Lung (tissue), 12 donors: ENCODE data around the gene FSD1L. TPM values are rescaled to one million over a fixed set of nuclear protein-coding genes. Genes with fewer than 3 reads are reported as not detected.

Source experiments
- ATAC-seq: fragments of 200-7000 bp; cut with Tn5 transposase; one replicate; pipeline ENCODE4 v1.9.1; 2020; ENCODE audit warnings: moderate number of reproducible peaks; ENCODE audit not compliant: insufficient read depth, low FRiP score
- DNase-seq, 3 donors: peaks; one replicate each; pipeline ENCODE4 v3.0.0-alpha.2; 2013 to 2017
- H3K27ac ChIP-seq, 2 donors: one replicate each; pipeline ENCODE4 v1.5.1; 2013; ENCODE audit warnings: mild to moderate bottlenecking in 2 of 2, moderate library complexity in 2 of 2, control low read depth in 1 of 2, inconsistent platforms in 1 of 2, low read depth in 1 of 2, low read length in 1 of 2
- H3K27me3 ChIP-seq, 3 donors: one replicate each; pipeline ENCODE4 v1.5.1; 2013; ENCODE audit warnings: low read length in 2 of 3; ENCODE audit not compliant: control insufficient read depth in 3 of 3, insufficient read depth in 3 of 3
- H3K36me3 ChIP-seq, 4 donors: one replicate each; pipeline ENCODE4 v1.5.1; 2013; ENCODE audit warnings: low read length in 4 of 4, mild to moderate bottlenecking in 1 of 4, moderate library complexity in 1 of 4; ENCODE audit not compliant: control insufficient read depth in 4 of 4, insufficient read depth in 4 of 4
- H3K4me1 ChIP-seq, 5 donors: one replicate each; pipeline ENCODE4 v1.5.1; 2013; ENCODE audit warnings: low read length in 5 of 5, mild to moderate bottlenecking in 2 of 5, moderate library complexity in 1 of 5; ENCODE audit not compliant: control insufficient read depth in 5 of 5, insufficient read depth in 5 of 5
- H3K4me3 ChIP-seq: one replicate; pipeline ENCODE4 v1.5.1; 2013; ENCODE audit warnings: mild to moderate bottlenecking, control low read depth, moderate library complexity
- H3K9ac ChIP-seq, 2 donors: one replicate each; pipeline ENCODE4 v1.5.1; 2013; ENCODE audit warnings: low read length in 2 of 2, control low read depth in 1 of 2; ENCODE audit not compliant: insufficient read depth in 1 of 2
- H3K9me3 ChIP-seq, 4 donors: one replicate each; pipeline ENCODE4 v1.5.1; 2013; ENCODE audit warnings: low read length in 3 of 4, mild to moderate bottlenecking in 1 of 4, moderate library complexity in 1 of 4; ENCODE audit not compliant: control insufficient read depth in 4 of 4, insufficient read depth in 3 of 4
- CTCF ChIP-seq: IDR thresholded peaks from 2 replicates; pipeline ENCODE4 v1.5.1; 2012; ENCODE audit warnings: mild to moderate bottlenecking; ENCODE audit errors: control extremely low read depth, extremely low read depth
- WGBS, 2 donors: extraction: QIAGEN DNeasy Blood & Tissue Kit; methylation state at CpG; one replicate each; pipeline ENCODE4 v1.1.7; 2013; 5-methylcytosine and 5-hydroxymethylcytosine counted together
- polyA plus RNA-seq, 2 donors: library from polyadenylated mRNA; stranded (reverse); fragments of 200-250 nt; gene quantifications; one replicate each; pipeline ENCODE4 v1.2.1, GENCODE V29; 2013
- total RNA-seq, 2 donors: library from RNA; depleted of rRNA in 1 of 2; stranded (reverse); fragments of >200 nt in 1 of 2; gene quantifications; one replicate each; pipeline ENCODE4 v1.2.1, GENCODE V29; 2014 to 2021
- donor health status: control.
- donor health status: control.
- donor health status: Bipolar disorder and iron deficiency.
- donor health status: healthy.
- donor health status: DM: yes; HTN: yes; CAD: no.

FSD1L gene
- total and polyA plus RNA-seq, 4 donors = 2.5 to 18.8 (median 5.7) TPM

- Histone ChIP-seq H3K4me1 (peaks cover 0 to 16% (median 6%) of the 10 kb centered on the region in 5 donors), H3K27ac (no peak overlapping the region), H3K4me3 (no peak overlapping the region), H3K9me3 (peaks cover 0 to 11% (median 3%) of the 10 kb centered on the region in 4 donors), H3K36me3 (no peaks in the 10 kb centered on the region), H3K27me3 (no peaks in the 10 kb centered on the region), H3K9ac (no peak overlapping the region)
- ATAC-seq (no peak), DNase-seq (no peak)
- TF ChIP-seq CTCF = no peak
- 85 to 97% methylated on average over 2 of the region's 2 CpGs for WGBS, 2 donors
Measured at GRCh38 chr9:105455836-105456475, 8.1 kb downstream of the FSD1L start.

GRCh38 chr9:105457560-105458294, 9.9 kb downstream of the FSD1L start:
- ATAC-seq = no peak
- H3K36me3 ChIP-seq = no peaks in the 10 kb centered on the region
- H3K27ac ChIP-seq = no peak overlapping the region
- H3K9me3 ChIP-seq = peaks cover 0 to 11% (median 3%) of the 10 kb centered on the region in 4 donors
- 89 to 95% methylated on average over 15 of the region's 15 CpGs for WGBS, 2 donors
- H3K27me3 ChIP-seq = no peaks in the 10 kb centered on the region
- TF ChIP-seq CTCF = no peak
- DNase-seq = no peak
- H3K4me1 ChIP-seq = peaks cover 0 to 16% (median 6%) of the 10 kb centered on the region in 5 donors
- no peak overlapping the region for H3K9ac ChIP-seq
- no peak overlapping the region for H3K4me3 ChIP-seq

GRCh38 chr9:105458404-105458803, 10.6 kb downstream of the FSD1L start:
- H3K9me3 ChIP-seq = peaks cover 0 to 11% (median 3%) of the 10 kb centered on the region in 4 donors
- TF ChIP-seq CTCF = no peak
- H3K27me3 ChIP-seq = no peaks in the 10 kb centered on the region
- H3K36me3 ChIP-seq = no peaks in the 10 kb centered on the region
- no peak overlapping the region for H3K27ac ChIP-seq
- 97 to 100% methylated on average over 3 of the region's 3 CpGs for WGBS, 2 donors
- H3K4me3 ChIP-seq = no peak overlapping the region
- no peak for ATAC-seq
- H3K9ac ChIP-seq = no peak overlapping the region
- H3K4me1 ChIP-seq = peaks cover 0 to 16% (median 6%) of the 10 kb centered on the region in 5 donors
- DNase-seq = no peak
